GM21717 (cell line): Measurements from ENCODE around the gene ZNF276.

Experiments
- ATAC-seq: cut with Tn5 transposase; IDR thresholded peaks from one replicate; pipeline ENCODE4 v1.9.1; 2021; ENCODE audit warnings: mild to moderate bottlenecking, moderate library complexity; ENCODE audit not compliant: unreplicated experiment

The ZNF276 gene

DNA sequence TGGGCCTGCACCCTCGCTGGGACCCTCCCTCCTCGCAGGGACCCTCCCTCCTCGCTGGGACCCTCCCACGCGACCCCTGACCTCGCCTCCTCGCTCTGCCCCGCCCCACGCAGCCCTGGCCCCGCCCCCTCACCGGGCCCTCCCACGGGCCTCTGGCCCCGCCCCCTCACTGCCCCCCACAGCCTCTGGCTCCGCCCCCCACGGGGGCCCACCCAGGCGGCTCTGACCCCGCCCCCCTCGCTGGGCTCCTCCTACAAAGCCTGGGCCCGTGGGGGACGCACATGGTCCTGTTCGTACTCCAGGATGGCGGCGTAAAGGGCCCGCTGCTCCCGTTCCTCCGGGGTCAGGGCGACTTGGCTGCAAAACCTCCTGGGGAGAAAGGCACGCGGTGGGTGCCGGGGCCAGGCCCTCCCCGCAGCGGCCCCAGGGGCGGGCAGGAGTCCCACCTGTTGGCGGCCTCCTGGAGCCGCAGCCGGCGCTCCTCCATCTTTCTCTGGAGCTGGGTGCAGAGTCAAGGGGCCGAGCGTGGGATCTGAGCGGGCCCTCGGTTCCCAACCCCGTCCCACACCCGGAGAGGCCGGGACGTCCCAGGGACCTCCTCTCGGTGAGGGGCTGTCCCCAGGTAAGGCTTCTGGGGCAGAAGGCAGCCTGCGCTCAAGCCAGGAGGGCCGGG is 9.6 kb upstream of the ZNF276 start:
- ATAC-seq = no peak

DNA sequence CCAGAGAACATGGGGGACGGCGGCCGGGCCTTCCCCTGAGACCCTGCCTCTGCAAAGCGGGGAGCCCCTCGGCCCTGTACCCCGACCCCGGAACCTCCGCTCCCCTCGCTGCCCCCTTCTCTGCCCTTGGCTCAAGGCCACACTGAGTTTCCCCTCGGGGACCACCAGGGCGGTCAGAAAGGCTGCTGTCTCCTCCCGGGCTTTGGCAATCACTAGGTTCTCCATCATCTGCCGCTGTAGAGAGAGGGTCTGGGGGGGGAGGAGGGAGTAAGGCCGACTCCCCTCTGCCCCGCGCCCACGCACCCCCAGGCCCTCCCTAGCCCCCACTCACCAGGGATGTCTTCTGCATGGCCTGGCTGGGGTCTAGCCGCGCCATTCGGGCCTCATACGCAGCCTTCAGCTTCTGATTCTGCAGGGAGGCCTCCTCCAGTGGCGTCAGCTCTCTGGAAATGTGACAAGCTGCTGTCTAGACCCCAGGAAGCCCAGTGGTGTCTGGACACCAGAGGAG is 9.0 kb upstream of the ZNF276 start:
- ATAC-seq = no peak

DNA sequence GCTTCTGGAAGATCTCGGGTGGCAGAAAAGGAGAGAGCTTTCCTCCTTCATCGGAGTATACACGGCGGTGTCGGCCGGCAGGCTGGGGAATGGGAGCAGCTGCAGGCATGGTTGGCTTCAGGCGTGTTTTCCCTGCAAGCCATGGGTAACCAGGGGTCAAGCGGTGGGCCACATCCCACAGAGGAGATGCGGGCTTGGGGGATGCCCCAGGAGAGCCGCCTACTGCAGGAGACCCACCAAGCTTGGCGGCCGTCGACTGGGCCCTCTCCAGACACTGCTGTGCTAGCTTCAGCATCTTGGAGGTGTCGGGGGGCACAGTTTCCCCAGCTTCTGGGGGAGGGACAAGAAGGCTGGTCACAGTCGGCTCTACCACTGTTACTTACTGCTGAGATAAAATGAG is 4.8 kb upstream of the ZNF276 start:
- ATAC-seq = no peak

DNA sequence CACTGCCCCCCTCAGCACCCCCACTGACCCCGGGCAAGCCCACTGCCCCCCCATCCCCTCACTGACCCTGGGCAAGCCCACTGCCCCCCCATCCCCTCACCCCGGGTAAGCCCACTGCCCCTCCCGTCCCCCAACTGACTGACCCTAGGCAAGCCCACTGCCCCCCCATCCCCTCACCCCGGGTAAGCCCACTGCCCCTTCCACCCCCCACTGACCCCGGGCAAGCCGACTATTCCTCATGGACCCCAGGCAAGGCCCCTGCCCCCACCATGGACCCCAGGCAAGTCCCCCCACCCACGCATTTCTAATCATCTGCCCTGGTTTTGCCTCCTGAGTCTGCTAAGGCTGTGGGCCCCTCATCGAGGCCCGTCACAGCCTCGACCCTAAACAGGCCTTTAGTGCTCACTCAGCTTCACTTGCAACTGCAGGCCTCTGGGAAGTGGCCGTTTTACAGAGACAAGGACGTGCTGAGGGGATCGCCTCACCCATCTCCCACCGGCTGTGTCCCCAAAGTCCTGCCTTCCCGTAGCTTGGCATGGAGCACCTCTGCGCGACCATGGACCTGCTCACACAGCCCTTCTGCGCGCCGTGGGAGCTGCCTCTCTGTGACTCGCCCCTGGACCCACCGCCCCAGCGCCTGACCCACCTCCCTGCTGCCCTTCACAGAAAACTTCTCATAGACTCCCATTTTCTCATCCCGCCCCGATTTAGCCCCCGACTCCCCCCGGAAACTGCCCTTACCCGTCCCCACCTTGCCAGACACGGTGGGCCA is 4.2 kb upstream of the ZNF276 start:
- no peak for ATAC-seq

DNA sequence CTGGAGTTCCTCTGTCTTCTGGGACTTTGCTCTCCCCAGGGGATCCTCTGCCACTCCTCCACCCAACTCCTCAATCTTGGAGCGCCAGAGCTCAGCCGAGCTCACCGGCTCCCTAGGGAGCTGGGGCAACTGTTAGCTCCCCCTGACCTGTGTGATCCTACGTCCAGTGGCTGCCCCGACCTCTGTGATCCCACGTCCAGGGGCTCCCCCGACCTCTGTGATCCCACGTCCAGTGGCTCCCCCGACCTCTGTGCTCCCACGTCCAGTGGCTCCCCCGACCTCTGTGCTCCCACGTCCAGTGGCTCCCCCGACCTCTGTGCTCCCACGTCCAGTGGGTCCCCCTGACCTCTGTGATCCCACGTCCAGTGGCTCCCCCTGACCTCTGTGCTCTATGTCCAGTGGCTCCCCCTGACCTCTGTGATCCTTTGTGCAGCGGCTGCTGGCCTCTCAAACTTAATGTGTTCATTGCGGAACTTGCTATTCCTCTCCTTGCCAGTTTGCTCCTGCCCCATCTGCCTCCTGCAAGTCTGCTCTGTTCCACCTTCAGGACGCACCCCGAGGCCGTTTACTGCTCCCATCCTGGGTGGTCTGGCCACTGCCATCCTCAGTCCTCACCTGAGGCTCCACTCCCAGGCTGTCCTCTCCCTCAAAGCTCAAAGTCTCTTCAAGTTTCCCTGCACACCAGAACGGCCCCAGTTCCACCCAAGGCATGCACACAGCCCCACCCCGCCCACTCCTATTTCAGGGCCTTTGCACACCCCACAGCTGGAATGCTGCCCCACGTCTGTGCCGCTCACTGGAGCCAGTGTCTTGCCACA is 3.4 kb upstream of the ZNF276 start:
- no peak for ATAC-seq

DNA sequence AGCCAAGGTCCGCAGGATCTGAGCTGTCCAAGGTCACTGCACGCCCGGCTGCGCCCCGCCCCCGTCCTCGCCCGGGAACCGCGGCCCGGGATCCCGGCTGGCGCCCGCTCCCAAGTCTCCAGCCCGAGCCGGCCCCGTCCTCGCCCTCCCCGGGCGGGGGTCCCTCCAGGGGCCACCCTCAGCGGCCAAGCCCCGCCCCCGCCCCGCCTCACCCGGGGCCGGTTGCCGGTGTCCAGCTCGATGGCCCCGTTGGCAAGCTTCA is 855 bp upstream of the ZNF276 start:
- ATAC-seq = no peak

DNA sequence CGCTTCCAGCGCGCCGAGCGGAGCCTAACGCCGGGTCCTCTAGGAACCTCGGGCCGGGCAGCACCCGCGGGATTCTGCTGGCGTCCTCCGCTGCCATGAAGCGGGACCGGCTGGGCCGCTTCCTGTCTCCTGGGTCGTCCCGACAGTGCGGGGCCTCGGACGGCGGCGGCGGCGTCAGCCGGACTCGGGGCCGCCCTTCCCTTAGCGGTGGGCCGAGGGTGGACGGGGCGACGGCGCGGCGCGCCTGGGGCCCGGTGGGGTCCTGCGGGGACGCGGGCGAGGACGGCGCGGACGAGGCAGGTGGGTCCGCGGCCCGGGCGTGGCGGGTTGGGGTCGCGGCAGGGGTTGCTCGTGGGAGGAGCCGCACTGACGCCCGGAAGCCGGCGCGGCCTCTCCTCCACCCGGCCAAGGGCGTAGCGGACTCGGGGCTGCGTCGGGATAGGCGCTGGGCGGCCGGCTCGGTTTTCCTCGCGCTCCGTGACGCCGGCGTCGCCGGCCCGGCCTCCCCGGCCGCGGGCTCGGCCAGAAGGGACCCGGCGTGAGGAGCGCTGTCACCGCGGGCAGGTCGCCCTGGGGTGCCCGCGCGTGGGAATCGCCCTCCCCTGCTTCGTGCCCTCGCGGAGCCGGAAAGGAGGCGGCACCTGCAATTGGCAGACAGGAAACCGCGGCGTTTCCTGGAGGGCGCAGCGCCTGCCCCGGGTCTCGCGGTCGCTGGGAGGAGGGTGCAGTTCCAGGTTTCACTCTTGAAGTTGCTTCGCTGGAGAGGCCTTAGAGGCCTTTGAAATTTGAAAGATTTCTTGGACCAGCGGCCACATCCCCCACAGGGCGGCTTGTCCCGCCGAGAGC is 432 bp downstream of the ZNF276 start:
- peak; percentile 31 for ATAC-seq

DNA sequence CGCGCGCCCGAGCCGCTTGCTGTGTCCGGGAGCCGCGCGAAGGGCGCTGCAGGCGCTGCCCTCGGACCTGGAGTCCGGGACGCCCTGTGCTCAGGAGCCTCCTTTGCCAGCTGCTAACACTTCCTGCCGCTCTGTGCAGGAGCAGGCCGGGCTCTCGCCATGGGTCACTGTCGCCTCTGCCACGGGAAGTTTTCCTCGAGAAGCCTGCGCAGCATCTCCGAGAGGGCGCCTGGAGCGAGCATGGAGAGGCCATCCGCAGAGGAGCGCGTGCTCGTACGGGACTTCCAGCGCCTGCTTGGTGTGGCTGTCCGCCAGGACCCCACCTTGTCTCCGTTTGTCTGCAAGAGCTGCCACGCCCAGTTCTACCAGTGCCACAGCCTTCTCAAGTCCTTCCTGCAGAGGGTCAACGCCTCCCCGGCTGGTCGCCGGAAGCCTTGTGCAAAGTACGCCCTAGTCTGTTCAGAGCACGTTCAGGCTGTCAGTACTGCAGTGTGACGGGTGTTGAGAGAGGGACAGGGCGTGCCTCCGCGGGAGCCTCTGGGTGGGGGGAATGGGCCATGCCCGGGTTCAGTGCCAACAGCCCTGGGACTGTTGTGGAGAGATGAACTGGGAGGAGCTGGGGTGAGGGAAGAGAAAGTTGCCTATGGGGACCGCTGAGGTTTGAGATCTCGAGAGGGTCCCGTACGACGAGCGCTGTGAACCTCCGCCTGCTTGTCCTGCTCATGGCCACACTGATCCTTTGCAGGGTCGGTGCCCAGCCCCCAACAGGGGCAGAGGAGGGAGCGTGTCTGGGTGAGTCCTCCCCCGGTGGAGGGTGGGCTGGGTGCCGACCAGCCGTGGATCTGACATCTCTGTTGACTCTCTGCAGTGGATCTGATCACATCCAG is 1.3 kb downstream of the ZNF276 start:
- ATAC-seq = peak; percentile 17

DNA sequence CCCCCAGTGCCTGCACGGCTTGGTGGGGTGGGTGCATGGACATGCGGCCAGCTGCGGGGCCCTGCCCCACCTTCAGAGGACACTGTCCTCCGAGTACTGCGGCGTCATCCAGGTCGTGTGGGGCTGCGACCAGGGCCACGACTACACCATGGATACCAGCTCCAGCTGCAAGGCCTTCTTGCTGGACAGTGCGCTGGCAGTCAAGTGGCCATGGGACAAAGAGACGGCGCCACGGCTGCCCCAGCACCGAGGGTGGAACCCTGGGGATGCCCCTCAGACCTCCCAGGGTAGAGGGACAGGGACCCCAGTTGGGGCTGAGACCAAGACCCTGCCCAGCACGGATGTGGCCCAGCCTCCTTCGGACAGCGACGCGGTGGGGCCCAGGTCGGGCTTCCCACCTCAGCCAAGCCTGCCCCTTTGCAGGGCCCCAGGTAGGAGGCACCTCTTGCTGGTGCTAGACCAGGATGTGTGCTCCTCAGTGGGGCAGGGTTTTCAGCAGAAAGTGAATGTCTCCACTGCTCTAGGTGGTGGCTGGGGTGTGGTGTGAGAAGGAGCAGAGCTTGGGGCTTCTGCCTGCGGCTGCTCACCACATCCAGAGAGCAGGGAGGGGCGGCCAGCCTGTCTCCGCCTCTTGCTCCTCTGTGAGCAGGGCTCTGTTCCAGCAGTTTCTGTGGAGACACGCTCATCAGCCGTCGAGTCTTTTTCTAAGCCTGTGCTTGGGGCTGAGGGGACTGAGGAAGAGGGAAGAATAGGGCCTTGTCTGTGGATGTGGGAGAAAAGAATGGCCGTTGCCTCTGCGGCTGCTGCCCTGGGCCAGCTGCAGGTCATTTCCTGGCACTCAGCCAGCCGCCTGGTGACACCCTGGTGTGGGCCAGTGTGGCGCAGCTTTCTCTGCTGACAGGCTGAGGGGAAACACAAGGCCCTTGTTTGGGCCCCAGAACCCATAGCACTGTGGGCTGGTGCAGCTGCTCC is 2.2 kb downstream of the ZNF276 start:
- ATAC-seq = no peak

DNA sequence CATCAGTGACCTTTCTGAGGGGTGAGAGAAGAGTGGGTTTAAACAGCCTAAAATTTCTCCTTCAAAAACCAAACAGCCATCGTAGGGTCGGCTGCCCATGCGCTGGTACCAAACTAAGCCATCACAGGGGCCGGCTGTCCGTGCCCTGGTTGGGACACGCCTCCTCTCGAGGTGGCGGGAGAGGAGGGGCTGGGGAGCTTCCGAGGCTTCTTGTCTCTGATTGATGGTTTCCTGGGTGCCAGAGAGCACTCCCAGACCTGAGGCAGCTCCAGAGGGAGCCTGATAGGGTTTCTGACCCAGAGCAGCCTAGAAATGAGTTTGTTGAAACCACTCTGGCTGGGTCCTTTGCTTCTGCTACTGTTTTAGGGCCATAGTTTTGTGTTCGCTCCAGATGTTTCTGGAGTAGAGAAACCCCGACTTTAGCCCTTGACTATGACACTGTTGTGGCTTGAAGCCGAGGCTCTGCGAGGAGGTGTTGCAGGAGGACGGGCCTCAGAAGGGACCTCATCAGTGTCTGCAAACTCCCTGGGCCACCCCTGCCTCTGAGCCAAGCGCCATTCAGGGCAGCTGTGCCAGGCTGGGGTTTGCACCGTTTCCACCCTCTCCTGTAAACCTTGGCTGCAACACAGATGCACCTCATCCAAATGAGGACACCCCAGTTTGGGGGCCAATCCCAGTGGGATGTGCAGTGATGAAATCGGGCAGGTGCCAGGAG is 6.2 kb downstream of the ZNF276 start:
- ATAC-seq = no peak

DNA sequence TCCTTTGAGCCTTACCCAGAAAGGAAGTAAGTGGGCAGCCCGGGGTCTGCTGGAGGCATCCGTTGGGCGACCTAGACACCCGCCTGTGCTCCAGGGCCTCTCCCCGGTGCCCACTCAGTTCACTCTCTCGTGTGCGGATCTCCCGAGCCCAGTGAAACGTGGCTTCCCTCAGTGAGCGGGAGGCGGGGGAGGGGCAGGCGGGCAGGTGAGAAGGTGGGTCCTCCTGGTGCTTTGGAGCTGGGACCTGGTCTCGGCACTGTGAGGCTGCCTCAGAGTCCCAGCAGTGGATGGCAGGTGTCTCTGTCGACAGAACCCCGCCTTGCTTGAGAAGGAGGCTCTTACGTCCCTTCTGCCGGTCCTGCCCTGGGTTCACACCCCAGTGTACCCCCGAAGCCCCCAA is 8.0 kb downstream of the ZNF276 start:
- ATAC-seq = no peak

DNA sequence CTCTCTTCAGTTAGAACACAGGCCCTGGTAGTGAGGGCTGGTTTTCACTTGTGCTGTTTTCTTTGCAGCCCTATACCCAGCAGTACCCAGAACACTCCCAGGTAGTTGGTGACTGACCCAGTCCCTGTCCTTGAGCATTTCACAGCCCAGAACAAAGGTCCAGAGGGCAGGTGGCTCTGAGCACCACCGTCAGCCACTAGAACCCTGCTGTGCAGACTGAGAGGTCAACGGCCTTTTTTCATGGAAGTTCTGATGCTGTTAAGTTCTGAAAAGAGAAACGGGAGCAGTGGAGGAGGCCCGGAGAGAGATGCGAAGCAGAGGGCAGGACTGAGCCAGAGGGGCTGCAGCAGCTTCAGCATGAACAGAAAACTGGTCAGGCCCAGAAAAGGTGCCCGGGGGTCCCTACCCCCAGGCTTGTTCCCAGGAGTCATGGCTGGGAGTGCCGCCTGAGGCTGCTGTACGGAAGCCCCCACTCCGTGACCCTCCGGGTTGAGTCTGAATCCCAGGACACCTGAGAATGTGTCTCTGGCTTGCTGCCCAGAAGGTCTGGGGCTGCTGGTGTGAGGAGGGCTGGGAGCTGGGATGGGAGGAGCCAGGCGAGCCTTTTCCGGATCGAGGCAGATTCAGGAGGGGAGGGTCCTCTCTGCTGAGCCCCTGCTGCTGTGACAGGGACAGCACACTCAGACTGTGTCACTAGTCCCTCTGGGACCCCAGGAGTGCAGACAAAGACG is 8.7 kb downstream of the ZNF276 start:
- ATAC-seq = no peak

DNA sequence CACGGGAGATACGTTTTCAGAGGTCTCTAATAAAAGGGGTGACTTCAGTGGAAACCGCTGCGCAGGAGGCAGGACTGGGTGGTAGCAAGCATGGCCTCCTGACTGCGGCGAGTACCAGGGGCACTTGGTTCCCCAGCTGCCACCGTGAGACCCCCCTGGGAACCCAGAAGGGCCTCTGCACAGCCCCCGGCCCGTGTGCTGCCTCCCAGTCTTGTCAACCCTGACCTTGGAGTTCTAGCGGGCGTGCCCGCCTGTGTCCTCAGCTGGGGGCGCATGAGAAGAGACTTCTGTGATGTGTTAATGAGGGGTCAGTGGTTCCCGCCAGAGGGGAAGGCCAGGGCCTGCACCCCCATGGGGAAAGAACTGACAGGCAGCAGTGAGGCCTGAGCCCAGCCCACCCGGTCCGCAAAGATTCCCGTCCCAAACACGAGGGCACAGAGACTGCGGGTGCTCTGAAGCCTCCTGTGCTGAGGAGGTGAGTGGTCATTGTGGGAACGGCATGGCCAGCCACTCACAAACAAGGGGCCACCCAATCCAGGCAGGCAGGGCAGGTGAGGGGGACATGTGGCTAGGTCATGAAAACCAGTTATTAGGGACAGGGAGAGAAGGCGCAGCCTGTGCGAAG is 9.4 kb downstream of the ZNF276 start:
- no peak for ATAC-seq

DNA sequence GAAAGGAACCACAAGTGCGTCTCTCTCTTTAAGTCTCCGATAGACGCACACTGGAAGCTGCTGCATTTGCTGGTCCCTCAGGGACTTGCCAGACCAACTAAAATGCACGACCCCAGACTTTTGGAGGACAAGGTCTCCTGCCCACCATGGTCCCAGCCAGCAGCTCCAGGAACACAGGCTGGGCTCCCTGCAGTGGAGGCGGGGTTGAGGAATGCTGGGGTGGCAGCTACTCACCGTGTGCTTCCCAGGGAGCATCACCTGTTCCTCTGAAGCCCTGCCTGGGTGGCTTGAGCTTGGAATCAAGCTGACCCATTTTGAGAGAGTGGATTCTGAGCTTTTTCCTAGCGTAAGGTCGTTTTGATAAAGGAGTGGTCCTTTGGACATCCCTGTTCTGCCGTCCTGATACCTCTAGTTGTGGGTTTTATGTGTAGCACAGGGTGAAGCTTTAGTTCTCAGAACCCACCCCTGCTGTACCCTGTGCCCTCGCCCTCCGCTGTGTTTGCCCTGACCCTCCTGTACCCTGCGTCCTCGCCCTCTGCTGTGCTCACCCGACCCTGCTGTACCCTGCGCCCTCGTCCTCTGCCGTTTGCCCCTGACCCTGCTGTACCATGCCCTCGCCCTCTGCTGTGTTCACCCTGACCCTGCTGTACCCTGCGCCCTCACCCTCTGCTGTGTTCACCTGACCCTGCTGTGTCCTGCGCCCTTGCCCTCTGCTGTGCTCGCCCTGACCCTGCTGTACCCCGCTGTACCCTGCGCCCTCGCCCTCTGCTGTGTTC is 11.0 kb downstream of the ZNF276 start:
- no peak for ATAC-seq

DNA sequence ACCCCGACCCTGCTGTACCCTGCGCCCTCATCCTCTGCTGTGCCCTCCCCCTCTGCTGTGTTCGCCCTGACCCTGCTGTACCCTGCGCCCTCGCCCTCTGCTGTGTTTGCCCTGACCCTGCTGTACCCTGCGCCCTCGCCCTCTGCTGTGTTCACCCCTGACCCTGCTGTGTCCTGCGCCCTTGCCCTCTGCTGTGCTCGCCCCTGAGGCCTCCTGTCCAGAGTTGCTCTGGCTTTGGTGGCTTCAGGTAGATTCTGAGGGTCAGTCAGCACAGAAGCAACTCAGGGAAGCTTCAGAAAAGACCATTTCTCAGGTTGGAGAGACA is 11.5 kb downstream of the ZNF276 start:
- ATAC-seq = no peak

DNA sequence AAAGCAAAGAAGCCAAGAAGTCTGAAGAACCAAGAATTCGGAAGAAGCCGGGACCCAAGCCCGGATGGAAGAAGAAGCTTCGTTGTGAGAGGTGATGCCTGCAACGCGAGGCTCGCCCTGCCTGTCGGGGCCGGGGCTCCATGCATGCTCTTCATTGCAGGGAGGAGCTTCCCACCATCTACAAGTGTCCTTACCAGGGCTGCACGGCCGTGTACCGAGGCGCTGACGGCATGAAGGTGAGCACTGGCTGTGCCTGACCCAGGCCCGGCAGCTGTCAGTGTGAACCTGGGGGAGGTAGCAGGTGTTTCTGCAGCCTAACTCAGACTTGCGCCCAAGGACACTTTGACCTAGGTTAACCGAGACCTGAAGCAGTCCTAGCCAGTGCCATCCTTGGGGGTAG is 12.0 kb downstream of the ZNF276 start:
- ATAC-seq = no peak
